GM19468 (cell line): Measurements from ENCODE around the gene FABP2.

Experiments
- ATAC-seq: cut with Tn5 transposase; IDR thresholded peaks from one replicate; pipeline ENCODE4 v1.9.1; 2021; ENCODE audit warnings: mild to moderate bottlenecking, moderate library complexity, moderate number of reproducible peaks; ENCODE audit not compliant: unreplicated experiment; ENCODE audit errors: extremely low read depth

FABP2 gene

GRCh38 chr4:119271361-119272085 is 50.4 kb downstream of the FABP2 start:
- ATAC-seq, result no peak

GRCh38 chr4:119268466-119268865 is 53.5 kb downstream of the FABP2 start:
- ATAC-seq, result no peak
